ENCODE results near the gene CALN1. TPM values are rescaled to one million over a fixed set of nuclear protein-coding genes. Genes with fewer than 3 reads are reported as not detected.

Gene CALN1
- total and polyA plus RNA-seq, 9 donors = under 0.01 to 0.18 (median 0.13) TPM; not detected in 2

DNA sequence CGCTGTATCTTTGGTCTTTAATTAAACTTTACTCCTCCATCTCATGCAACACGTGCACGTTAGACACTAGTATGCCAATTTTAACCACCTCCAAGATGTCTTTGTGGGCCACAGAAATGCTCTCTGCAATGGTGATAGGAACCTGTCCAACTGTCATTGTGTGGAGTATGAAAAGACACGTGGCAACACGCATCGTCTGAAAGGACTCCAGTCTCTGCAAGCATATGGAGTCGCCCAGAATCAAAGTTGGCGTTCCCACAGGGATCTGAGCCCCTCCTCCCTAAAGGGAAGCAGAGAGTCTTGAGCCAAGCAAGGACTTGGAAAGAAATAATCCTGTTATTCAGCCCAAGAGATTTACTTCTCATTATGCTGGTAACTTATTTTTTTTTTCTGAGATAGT is 301.1 kb downstream of the CALN1 start:
- intact Hi-C loops (cut with DNase I) = no loop called here
- WGBS, 3 donors = 81 to 84% (median 84%) methylated on average over 8 of the region's 8 CpGs
- H3K27ac ChIP-seq = no peak overlapping the region
- no peaks in the 10 kb centered on the region for H3K9me3 ChIP-seq
- no peaks in the 10 kb centered on the region for H3K4me1 ChIP-seq (ENCODE audit: insufficient read depth)
- H3K4me3 ChIP-seq = no peak overlapping the region
- no peaks in the 10 kb centered on the region for H3K27me3 ChIP-seq
- H3K36me3 ChIP-seq = no peaks in the 10 kb centered on the region
- TF ChIP-seq, protein P1, sequence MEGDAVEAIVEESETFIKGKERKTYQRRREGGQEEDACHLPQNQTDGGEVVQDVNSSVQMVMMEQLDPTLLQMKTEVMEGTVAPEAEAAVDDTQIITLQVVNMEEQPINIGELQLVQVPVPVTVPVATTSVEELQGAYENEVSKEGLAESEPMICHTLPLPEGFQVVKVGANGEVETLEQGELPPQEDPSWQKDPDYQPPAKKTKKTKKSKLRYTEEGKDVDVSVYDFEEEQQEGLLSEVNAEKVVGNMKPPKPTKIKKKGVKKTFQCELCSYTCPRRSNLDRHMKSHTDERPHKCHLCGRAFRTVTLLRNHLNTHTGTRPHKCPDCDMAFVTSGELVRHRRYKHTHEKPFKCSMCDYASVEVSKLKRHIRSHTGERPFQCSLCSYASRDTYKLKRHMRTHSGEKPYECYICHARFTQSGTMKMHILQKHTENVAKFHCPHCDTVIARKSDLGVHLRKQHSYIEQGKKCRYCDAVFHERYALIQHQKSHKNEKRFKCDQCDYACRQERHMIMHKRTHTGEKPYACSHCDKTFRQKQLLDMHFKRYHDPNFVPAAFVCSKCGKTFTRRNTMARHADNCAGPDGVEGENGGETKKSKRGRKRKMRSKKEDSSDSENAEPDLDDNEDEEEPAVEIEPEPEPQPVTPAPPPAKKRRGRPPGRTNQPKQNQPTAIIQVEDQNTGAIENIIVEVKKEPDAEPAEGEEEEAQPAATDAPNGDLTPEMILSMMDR (IDR thresholded peaks at IDR 0.05) = no peak
- TF ChIP-seq POLR2A (IDR thresholded peaks at IDR 0.05) (no peak), EP300 (IDR thresholded peaks at IDR 0.05) (no peak)
- DNase-seq = no peak

DNA sequence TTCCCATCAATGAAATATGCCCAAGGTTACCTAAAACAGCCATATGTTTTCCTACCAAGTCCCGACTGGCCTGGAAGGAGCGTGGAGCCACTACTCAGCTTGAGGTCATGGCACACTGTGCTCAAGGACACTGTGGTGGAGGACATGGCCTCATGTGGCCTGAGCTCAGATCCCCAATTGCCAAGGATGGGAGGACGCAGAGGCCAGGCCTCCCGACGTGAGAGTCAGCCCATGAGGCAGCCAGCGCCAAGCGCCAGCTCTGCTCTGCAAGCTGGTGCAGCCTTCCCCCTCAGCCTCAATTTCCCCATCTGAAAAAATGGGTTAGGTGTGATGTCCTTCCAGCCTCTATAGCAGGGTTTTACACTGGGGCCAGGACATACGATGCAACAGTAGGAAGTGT is 302.6 kb downstream of the CALN1 start:
- 91 to 97% (median 95%) methylated on average over 8 of the region's 8 CpGs for WGBS, 3 donors
- Histone ChIP-seq H3K27me3 (no peaks in the 10 kb centered on the region), H3K4me3 (no peak overlapping the region), H3K36me3 (no peaks in the 10 kb centered on the region), H3K27ac (no peak overlapping the region), H3K4me1 (ENCODE audit: insufficient read depth) (no peaks in the 10 kb centered on the region), H3K9me3 (no peaks in the 10 kb centered on the region)
- intact Hi-C loops (cut with DNase I) = no loop called here
- DNase-seq = no peak
- TF ChIP-seq EP300 (IDR thresholded peaks at IDR 0.05) (no peak), POLR2A (IDR thresholded peaks at IDR 0.05) (no peak)
- TF ChIP-seq, protein P1 (IDR thresholded peaks at IDR 0.05) = no peak

DNA sequence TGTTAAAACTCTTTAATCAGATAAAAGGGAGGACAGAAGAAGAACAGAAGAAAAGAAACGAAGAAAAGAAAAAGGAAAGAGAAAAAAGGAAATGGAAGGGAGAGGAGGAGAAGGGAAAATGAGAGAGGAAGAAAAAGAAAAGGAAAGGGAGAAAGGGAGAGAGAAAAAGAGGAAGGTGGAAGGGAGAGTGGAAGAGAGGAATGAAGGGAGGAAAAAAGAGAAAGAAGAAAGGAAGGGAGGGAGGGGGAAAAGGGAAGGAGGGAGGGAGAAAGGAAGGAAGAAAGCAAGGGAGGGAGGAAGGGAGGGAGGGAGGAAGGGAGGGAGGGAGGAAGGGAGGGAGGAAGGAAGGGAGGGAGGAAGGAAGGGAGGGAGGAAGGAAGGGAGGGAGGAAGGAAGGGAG is 305.7 kb downstream of the CALN1 start:
- DNase-seq = no peak

DNA sequence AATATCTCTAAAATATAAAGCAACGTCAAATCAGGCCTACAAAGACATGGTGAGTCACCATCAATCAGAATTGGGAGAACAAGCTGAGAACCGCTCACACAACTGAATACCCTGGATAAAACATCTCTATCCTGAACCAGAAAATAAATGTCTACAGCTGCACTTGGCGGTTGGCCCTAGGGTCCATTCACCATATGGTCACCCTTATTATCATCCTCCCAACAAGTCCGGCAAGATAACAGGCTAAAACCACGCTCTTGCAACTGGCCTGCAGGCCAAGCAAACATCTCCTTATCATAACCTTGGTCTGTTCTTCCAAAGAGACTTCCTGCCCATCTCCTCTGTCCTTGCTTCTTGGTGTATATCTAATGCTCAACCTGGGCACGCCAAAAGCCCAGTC is 310.7 kb downstream of the CALN1 start:
- no peaks in the 10 kb centered on the region for H3K27me3 ChIP-seq
- H3K27ac ChIP-seq = no peak overlapping the region
- no peaks in the 10 kb centered on the region for H3K9me3 ChIP-seq
- no peak for TF ChIP-seq POLR2A (IDR thresholded peaks at IDR 0.05)
- no peak for TF ChIP-seq EP300 (IDR thresholded peaks at IDR 0.05)
- TF ChIP-seq, protein P1 (IDR thresholded peaks at IDR 0.05) = no peak
- H3K4me3 ChIP-seq = no peak overlapping the region
- 47 to 67% (median 49%) methylated on average over 6 of the region's 6 CpGs for WGBS, 3 donors
- H3K36me3 ChIP-seq = no peaks in the 10 kb centered on the region
- H3K4me1 ChIP-seq (ENCODE audit: insufficient read depth) = no peaks in the 10 kb centered on the region
- no peak for DNase-seq
- intact Hi-C loops (cut with DNase I) = no loop called here

More for the DNA sequence above, 305.7 kb downstream of the CALN1 start:
- WGBS, 3 donors = 65 to 71% (median 69%) methylated on average over 1 of the region's 1 CpG
- Histone ChIP-seq H3K4me1 (ENCODE audit: insufficient read depth) (no peaks in the 10 kb centered on the region), H3K36me3 (no peaks in the 10 kb centered on the region), H3K27me3 (no peaks in the 10 kb centered on the region), H3K27ac (no peak overlapping the region), H3K9me3 (no peaks in the 10 kb centered on the region), H3K4me3 (no peak overlapping the region)
- intact Hi-C loops (cut with DNase I) = no loop called here
- no peak for TF ChIP-seq POLR2A (IDR thresholded peaks at IDR 0.05)
- TF ChIP-seq EP300 (IDR thresholded peaks at IDR 0.05) = no peak
- TF ChIP-seq, protein P1 (IDR thresholded peaks at IDR 0.05) = no peak

Data from ovary (tissue), 9 donors.